RWPE2 (cell line): ENCODE measurements around the gene TFEC.
A peak's percentile ranks its signal among the peaks of the same experiment; 100 is the strongest.

Source experiments
- ATAC-seq: fragments of 200-7000 bp; cut with Tn5 transposase; 3 replicates; pipeline ENCODE4 v1.9.1; 2021; ENCODE audit warnings: low read depth
- DNase-seq: peaks from one replicate; pipeline ENCODE4 v3.0.0-alpha.2; 2020; ENCODE audit warnings: low spot score
- H3K27ac ChIP-seq: fragments of 450-650 bp; 2 replicates; pipeline ENCODE4 v1.5.1; 2017; ENCODE audit warnings: mild to moderate bottlenecking; ENCODE audit not compliant: poor library complexity, severe bottlenecking
- H3K27me3 ChIP-seq: fragments of 250-450 bp; sonication (Bioruptor Pico); 2 replicates; pipeline ENCODE4 v1.5.1; 2021; ENCODE audit warnings: mild to moderate bottlenecking, moderate library complexity; ENCODE audit not compliant: insufficient read depth, poor library complexity, severe bottlenecking
- H3K36me3 ChIP-seq: fragments of 250-450 bp; sonication (Bioruptor Pico); 2 replicates; pipeline ENCODE4 v1.5.1; 2020; ENCODE audit warnings: low read depth, mild to moderate bottlenecking, moderate library complexity
- H3K4me1 ChIP-seq: fragments of 250-450 bp; sonication (Bioruptor Pico); 2 replicates; pipeline ENCODE4 v1.5.1; 2021; ENCODE audit warnings: mild to moderate bottlenecking, moderate library complexity; ENCODE audit not compliant: insufficient read depth, poor library complexity, severe bottlenecking
- H3K4me3 ChIP-seq: fragments of 250-450 bp; sonication (Bioruptor Pico); 2 replicates; pipeline ENCODE4 v1.5.1; 2021; ENCODE audit warnings: mild to moderate bottlenecking, moderate library complexity; ENCODE audit not compliant: severe bottlenecking
- H3K9me3 ChIP-seq: fragments of 250-450 bp; sonication (Bioruptor Pico); 2 replicates; pipeline ENCODE4 v1.5.1; 2021; ENCODE audit warnings: mild to moderate bottlenecking, moderate library complexity; ENCODE audit not compliant: severe bottlenecking
- TF ChIP-seq, protein P1 (sequence below): fragments of 450-650 bp; IDR thresholded peaks from one replicate; pipeline ENCODE4 v1.5.1; 2017; ENCODE audit warnings: mild to moderate bottlenecking, moderate library complexity; ENCODE audit not compliant: poor library complexity, severe bottlenecking

TFEC gene

DNA sequence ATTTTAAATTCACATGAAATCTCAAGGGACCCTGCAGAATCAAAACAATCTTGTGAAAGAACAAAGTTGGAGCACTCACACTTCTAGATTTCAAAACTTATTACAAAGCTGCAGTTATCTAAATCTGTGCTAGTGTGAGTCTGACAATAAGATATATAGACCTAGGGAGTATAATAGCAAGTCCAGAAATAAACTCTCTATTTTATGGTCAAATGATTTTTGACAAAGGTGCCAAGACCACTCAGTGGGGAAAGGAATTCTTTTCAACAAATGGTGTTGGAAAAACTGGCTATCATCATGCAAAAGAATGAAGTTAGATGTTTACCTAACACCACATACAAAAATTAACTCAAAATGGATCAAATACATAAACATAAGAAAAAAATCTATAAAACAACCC lies 68.2 kb downstream of the TFEC start:
- no peaks in the 10 kb centered on the region for H3K36me3 ChIP-seq
- no peaks in the 10 kb centered on the region for H3K4me1 ChIP-seq
- TF ChIP-seq, protein P1, sequence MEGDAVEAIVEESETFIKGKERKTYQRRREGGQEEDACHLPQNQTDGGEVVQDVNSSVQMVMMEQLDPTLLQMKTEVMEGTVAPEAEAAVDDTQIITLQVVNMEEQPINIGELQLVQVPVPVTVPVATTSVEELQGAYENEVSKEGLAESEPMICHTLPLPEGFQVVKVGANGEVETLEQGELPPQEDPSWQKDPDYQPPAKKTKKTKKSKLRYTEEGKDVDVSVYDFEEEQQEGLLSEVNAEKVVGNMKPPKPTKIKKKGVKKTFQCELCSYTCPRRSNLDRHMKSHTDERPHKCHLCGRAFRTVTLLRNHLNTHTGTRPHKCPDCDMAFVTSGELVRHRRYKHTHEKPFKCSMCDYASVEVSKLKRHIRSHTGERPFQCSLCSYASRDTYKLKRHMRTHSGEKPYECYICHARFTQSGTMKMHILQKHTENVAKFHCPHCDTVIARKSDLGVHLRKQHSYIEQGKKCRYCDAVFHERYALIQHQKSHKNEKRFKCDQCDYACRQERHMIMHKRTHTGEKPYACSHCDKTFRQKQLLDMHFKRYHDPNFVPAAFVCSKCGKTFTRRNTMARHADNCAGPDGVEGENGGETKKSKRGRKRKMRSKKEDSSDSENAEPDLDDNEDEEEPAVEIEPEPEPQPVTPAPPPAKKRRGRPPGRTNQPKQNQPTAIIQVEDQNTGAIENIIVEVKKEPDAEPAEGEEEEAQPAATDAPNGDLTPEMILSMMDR: no peak
- peaks cover 3% of the 10 kb centered on the region for H3K9me3 ChIP-seq
- H3K4me3 ChIP-seq: no peak overlapping the region
- H3K27me3 ChIP-seq: no peaks in the 10 kb centered on the region
- no peak overlapping the region for H3K27ac ChIP-seq
- DNase-seq (no peak), ATAC-seq (no peak)

DNA sequence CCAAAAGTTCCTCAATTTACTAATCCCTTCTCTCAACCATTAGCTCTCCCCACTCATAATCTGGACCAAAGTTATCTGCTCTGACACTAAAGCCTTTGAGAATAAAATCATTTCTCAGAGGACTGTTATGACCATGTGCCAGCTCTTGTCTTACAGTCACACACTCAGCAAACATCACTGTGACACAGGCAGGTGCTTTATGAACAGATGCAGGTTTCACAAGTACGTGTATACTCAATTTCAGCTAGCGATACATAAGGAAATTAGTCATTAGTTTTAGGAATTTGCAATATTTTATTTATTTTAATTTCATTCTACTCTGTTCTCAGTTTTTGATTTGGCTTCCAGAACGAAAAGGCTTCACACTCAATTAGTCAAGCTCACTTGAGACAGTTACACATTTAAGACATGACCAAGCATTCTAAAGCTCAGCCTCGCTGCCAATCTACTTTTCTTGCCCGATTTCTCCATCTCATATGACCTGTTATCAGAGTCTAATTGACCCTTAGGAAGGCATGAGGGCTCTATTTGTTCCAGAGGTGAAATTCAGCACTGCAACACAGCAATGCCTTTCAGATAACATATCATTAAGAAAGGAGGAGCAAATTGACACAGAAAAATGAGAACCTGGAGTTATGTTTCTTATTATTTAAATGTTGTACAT lies 76.8 kb downstream of the TFEC start:
- DNase-seq (no peak), ATAC-seq (no peak)
- no peaks in the 10 kb centered on the region for H3K36me3 ChIP-seq
- H3K27ac ChIP-seq: no peak overlapping the region
- H3K4me3 ChIP-seq: no peak overlapping the region
- peaks cover 3% of the 10 kb centered on the region for H3K9me3 ChIP-seq
- no peaks in the 10 kb centered on the region for H3K4me1 ChIP-seq
- no peaks in the 10 kb centered on the region for H3K27me3 ChIP-seq
- TF ChIP-seq, protein P1: no peak

GRCh38 chr7:115952832-115953231 lies 77.7 kb downstream of the TFEC start:
- Histone ChIP-seq H3K4me3 (no peak overlapping the region), H3K27me3 (no peaks in the 10 kb centered on the region), H3K27ac (no peak overlapping the region), H3K9me3 (peaks cover 3% of the 10 kb centered on the region), H3K36me3 (no peaks in the 10 kb centered on the region), H3K4me1 (no peaks in the 10 kb centered on the region)
- TF ChIP-seq, protein P1: no peak
- DNase-seq: no peak
- ATAC-seq: no peak

- no peaks in the 10 kb centered on the region for H3K36me3 ChIP-seq
- TF ChIP-seq, protein P1: no peak
- DNase-seq: no peak
- H3K27me3 ChIP-seq: no peaks in the 10 kb centered on the region
- H3K9me3 ChIP-seq: peaks cover 3% of the 10 kb centered on the region
- no peaks in the 10 kb centered on the region for H3K4me1 ChIP-seq
- no peak overlapping the region for H3K27ac ChIP-seq
- ATAC-seq: no peak
- no peak overlapping the region for H3K4me3 ChIP-seq
These were observed 79.0 kb downstream of the TFEC start for GRCh38 chr7:115951547-115951946.

GRCh38 chr7:115941703-115942268 lies 88.8 kb downstream of the TFEC start:
- no peak overlapping the region for H3K4me3 ChIP-seq
- TF ChIP-seq, protein P1: no peak
- H3K9me3 ChIP-seq: peaks cover 1% of the 10 kb centered on the region
- ATAC-seq (peak; percentile 40; the same call in 1 of the 3 replicates), DNase-seq (no peak)
- no peaks in the 10 kb centered on the region for H3K36me3 ChIP-seq
- no peaks in the 10 kb centered on the region for H3K27me3 ChIP-seq
- no peaks in the 10 kb centered on the region for H3K4me1 ChIP-seq
- H3K27ac ChIP-seq: no peak overlapping the region
